22Rv1 (cell line): ENCODE measurements around the gene CCDC66.

Experiments
- H3K27ac ChIP-seq: fragments of 450-650 bp; 2 replicates; pipeline ENCODE4 v1.5.1; 2017
- CTCF ChIP-seq: fragments of 450-650 bp; IDR thresholded peaks from 2 replicates; pipeline ENCODE4 v1.5.1; 2017; ENCODE audit warnings: mild to moderate bottlenecking
- ZFX ChIP-seq: fragments of 450-650 bp; IDR thresholded peaks from 2 replicates; pipeline ENCODE4 v1.6.1; 2017; ENCODE audit warnings: antibody characterized with exemption, borderline replicate concordance

Gene CCDC66

GRCh38 chr3:56664823-56665222 lies 107.8 kb downstream of the CCDC66 start:
- H3K27ac ChIP-seq = no peak overlapping the region
- TF ChIP-seq CTCF (no peak), ZFX (no peak)

GRCh38 chr3:56667973-56668579 lies 111.1 kb downstream of the CCDC66 start:
- TF ChIP-seq CTCF (no peak), ZFX (no peak)

More at GRCh38 chr3:56667973-56668579, 111.1 kb downstream of the CCDC66 start:
- no peak overlapping the region for H3K27ac ChIP-seq
